ENCODE measurements around the gene AKNAD1. TPM values are rescaled to one million over a fixed set of nuclear protein-coding genes. Genes with fewer than 3 reads are reported as not detected.

The AKNAD1 gene
- total and polyA plus RNA-seq, 2 of the 4 experiments (the other 2 are of a cell fraction): 0.07 to 0.18 TPM

DNA sequence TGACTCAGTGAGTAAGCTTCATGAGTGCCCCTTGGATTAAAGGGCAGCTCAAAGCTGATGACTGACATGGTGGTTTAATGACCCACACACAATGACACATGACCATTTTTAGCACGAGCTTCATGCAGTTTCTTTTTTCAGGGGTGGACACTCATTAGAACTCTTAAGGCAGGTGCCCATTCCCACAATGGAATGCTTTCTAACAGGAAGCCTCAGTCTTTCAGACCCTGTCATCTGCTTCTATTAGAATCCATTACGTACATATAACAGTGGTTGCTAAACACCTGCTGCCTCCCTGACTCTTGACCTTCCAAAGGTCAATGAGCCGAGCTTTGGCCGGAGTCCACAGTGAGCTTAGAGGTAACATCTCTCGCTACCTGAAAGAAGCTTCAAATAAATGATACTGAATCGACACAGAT lies 27.4 kb downstream of the AKNAD1 start (continued):
- no peak for TF ChIP-seq MAZ (IDR thresholded peaks at IDR 0.05; ENCODE audit: borderline replicate concordance, low read depth, low read length)

DNA sequence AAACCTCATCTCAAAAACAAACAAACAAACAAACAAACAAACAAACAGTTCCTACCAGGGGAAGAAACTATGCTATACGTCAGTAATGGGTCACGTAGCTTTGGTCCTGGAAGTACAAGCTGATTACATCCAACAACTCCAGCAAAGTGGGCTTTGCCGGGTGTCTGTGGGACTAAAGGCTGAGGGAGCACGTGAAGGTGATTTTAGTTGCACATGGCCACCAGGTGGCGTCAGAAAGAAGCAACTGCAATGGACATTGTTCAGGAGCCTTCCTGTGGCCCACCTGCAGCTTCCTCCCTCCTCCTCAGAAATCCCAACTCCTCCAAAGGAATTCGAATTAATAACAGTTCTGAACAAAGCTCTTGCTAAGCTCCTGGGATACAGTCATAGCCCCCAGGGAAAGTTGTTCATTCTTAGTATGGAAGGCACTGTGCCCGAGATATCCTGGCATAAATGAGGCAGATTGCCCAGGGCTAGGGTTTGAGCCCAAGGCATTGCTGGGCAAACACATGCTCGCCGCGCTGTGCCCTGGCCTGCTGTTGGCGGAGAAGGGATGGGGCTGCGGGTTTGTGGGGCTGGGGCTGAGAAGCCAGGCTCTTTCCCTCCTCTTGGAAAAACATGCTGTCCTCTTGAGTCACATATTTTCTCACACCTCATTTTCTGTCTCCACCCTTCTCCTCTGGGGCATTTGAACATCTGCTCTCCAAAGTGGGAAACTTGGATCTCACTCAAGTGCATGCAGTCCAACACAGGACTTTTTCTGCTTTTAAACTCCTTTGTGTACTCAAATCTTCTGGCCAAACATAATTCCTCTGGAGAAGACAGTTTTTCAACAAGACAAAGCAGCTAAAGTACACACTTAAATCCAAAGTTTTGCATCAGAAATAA lies 28.6 kb downstream of the AKNAD1 start:
- H2AFZ ChIP-seq (replicated peaks; ENCODE audit: low read length, poor library complexity): peak overlapping the region; percentile 82
- peak overlapping the region; percentile 57; the same call in 1 of the 2 replicates for H3K23ac ChIP-seq (ENCODE audit: low read depth, low read length)
- intact Hi-C loops (cut with micrococcal nuclease): loop anchor here (1.0 kb wide), 2 partner anchors 49 to 70 kb away; no protein-coding TSS in a partner anchor
- BruUV-seq (replicated peaks): no TSS peak
- H3K4me2 ChIP-seq (ENCODE audit: low read depth, low read length): peak overlapping the region; percentile 59
- peaks cover 18% of the 10 kb centered on the region for H3K4me1 ChIP-seq (ENCODE audit: control insufficient read depth, insufficient read depth, low read length)
- in situ Hi-C loops (cut with MboI; ENCODE audit: low sequenced_read_pairs): no loop called here
- peaks cover 0 to 4% of the 10 kb centered on the region in 2 experiments; a peak in 1 of 4 replicates for H3K79me1 ChIP-seq (ENCODE audit: low read depth in 1 of 2, low read length in 2 of 2)
- no peak overlapping the region for H4K5ac ChIP-seq (ENCODE audit: low read depth, low read length)
- H2BK5ac ChIP-seq (ENCODE audit: low read depth, low read length, poor library complexity, severe bottlenecking): peak overlapping the region; percentile 20
- peak overlapping the region; percentile 69 for H3K4ac ChIP-seq (ENCODE audit: low read depth, low read length)
- H2AK5ac ChIP-seq (ENCODE audit: low read depth, low read length): peak overlapping the region; percentile 47; the same call in 1 of the 2 replicates
- H2BK15ac ChIP-seq (ENCODE audit: low read depth, low read length): peak overlapping the region; percentile 53; the same call in 2 of the 3 replicates
- peak overlapping the region; percentile 67 for H3K14ac ChIP-seq (replicated peaks; ENCODE audit: low read depth, low read length)
- H2AK9ac ChIP-seq (replicated peaks; ENCODE audit: low read depth, low read length, poor library complexity): peak overlapping the region; percentile 44
- H3K56ac ChIP-seq (ENCODE audit: extremely low read depth, insufficient read depth, low read length): 0 out of 2 replicates have a peak overlapping the region, but pooled peaks have one; percentile 13
- dilution Hi-C loops (cut with HindIII; ENCODE audit: low sequenced_read_pairs, unreplicated experiment): no loop called here
- no peaks in the 10 kb centered on the region for H3K36me3 ChIP-seq (ENCODE audit: control insufficient read depth, insufficient read depth, low read length)
- H3K4me3 ChIP-seq (ENCODE audit: insufficient read depth, low read depth, low read length): no peak overlapping the region
- DNase-seq (peak; percentile 85), ATAC-seq (ENCODE audit: low read depth) (peak; percentile 33)
- no peaks in the 10 kb centered on the region for H3K9me3 ChIP-seq (ENCODE audit: control insufficient read depth, insufficient read depth, low read length)
- peak overlapping the region in 1 of 2 experiments; percentile 67; a peak in 2 of 4 replicates for H4K8ac ChIP-seq (ENCODE audit: low read depth in 2 of 2, low read length in 2 of 2)
- peaks cover 12% of the 10 kb centered on the region; the same call in 1 of the 2 replicates for H3K9me1 ChIP-seq (ENCODE audit: insufficient read depth, low read length)
- TF ChIP-seq MAZ (IDR thresholded peaks at IDR 0.05; ENCODE audit: borderline replicate concordance, low read depth, low read length) (no peak), RAD21 (IDR thresholded peaks at IDR 0.05; ENCODE audit: low read length) (peak; percentile 73), SMC3 (IDR thresholded peaks at IDR 0.05; ENCODE audit: low read depth, low read length) (peak; percentile 86), RFX5 (IDR thresholded peaks at IDR 0.05; ENCODE audit: low read depth, low read length) (no peak), CHD1 (IDR thresholded peaks at IDR 0.05; ENCODE audit: low read depth, low read length) (no peak), BHLHE40 (IDR thresholded peaks at IDR 0.05; ENCODE audit: low read depth, low read length) (peak; percentile 84)
- TF ChIP-seq, protein P1, sequence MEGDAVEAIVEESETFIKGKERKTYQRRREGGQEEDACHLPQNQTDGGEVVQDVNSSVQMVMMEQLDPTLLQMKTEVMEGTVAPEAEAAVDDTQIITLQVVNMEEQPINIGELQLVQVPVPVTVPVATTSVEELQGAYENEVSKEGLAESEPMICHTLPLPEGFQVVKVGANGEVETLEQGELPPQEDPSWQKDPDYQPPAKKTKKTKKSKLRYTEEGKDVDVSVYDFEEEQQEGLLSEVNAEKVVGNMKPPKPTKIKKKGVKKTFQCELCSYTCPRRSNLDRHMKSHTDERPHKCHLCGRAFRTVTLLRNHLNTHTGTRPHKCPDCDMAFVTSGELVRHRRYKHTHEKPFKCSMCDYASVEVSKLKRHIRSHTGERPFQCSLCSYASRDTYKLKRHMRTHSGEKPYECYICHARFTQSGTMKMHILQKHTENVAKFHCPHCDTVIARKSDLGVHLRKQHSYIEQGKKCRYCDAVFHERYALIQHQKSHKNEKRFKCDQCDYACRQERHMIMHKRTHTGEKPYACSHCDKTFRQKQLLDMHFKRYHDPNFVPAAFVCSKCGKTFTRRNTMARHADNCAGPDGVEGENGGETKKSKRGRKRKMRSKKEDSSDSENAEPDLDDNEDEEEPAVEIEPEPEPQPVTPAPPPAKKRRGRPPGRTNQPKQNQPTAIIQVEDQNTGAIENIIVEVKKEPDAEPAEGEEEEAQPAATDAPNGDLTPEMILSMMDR (conservative IDR thresholded peaks at IDR 0.05; ENCODE audit: low read depth, low read length): peak; percentile 68
- TF ChIP-seq, protein P2, sequence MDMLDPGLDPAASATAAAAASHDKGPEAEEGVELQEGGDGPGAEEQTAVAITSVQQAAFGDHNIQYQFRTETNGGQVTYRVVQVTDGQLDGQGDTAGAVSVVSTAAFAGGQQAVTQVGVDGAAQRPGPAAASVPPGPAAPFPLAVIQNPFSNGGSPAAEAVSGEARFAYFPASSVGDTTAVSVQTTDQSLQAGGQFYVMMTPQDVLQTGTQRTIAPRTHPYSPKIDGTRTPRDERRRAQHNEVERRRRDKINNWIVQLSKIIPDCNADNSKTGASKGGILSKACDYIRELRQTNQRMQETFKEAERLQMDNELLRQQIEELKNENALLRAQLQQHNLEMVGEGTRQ (IDR thresholded peaks at IDR 0.05; ENCODE audit: low read depth, low read length): peak; percentile 59; the same call in 1 of the 2 replicates
- peak overlapping the region; percentile 21; the same call in 1 of the 2 replicates for H2BK120ac ChIP-seq (ENCODE audit: low read depth, low read length)
- no peak overlapping the region for H3K18ac ChIP-seq (ENCODE audit: low read depth, low read length)
- CTCF ChIA-PET: interaction anchor here (0.8 to 2.8 kb wide), 12 partner anchors 9 to 76 kb away, joined by 3 to 23 read pairs (median 4); no protein-coding TSS in a partner anchor
- no peaks in the 10 kb centered on the region for H4K20me1 ChIP-seq (ENCODE audit: insufficient read depth, low read length)
- peak overlapping the region; percentile 45; the same call in 1 of the 2 replicates for H3K27ac ChIP-seq (ENCODE audit: insufficient read depth, low read length)
- no peaks in the 10 kb centered on the region for H3K27me3 ChIP-seq (ENCODE audit: control insufficient read depth, insufficient read depth, low read length)
- no peak overlapping the region; the same call in 1 of the 2 replicates for H4K91ac ChIP-seq (ENCODE audit: insufficient read depth, low read depth, low read length)
- 0% methylated on average over 1 of the region's 12 CpGs; no CpG with 5 or more reads in 1 of the 2 experiments for WGBS, 2 experiments (ENCODE audit: extremely low coverage in 2 of 2, insufficient read length in 1 of 2)
- peak overlapping the region; percentile 58; the same call in 1 of the 2 replicates for H2BK20ac ChIP-seq (ENCODE audit: low read depth, low read length)
- POLR2A ChIA-PET (ENCODE audit: unreplicated experiment): no interaction called here
- no peak overlapping the region for H3K9ac ChIP-seq (ENCODE audit: low read depth, low read length)

All from IMR-90 (cell line).